ENCODE measurements around the gene SLC26A8. TPM values are rescaled to one million over a fixed set of nuclear protein-coding genes. Genes with fewer than 3 reads are reported as not detected.

Gene SLC26A8
- total RNA-seq, 1 experiment from 2014 or later, result 0.09 TPM

GRCh38 chr6:36068012-36068392 lies 43.6 kb upstream of the SLC26A8 start:
- Histone ChIP-seq H3K4ac (ENCODE audit: low read depth, low read length) (no peak overlapping the region), H3K9ac (ENCODE audit: extremely low read depth, insufficient read length, low read length) (no peak overlapping the region), H3K14ac (ENCODE audit: insufficient read depth, low read length) (no peak overlapping the region), H3K27ac (ENCODE audit: insufficient read length, low read depth, low read length) (no peak overlapping the region), H3K27me3 (ENCODE audit: insufficient read depth, low read length) (no peaks in the 10 kb centered on the region), H2BK15ac (ENCODE audit: low read depth, low read length) (no peak overlapping the region), H3K18ac (ENCODE audit: insufficient read length, low read depth, low read length) (no peak overlapping the region), H2BK20ac (ENCODE audit: low read depth, low read length, poor library complexity, severe bottlenecking) (no peak overlapping the region), H3T11ph (ENCODE audit: low read length) (no peak overlapping the region), H2BK12ac (ENCODE audit: insufficient read length, low read depth, low read length) (no peak overlapping the region), H4K20me1 (ENCODE audit: control insufficient read depth, insufficient read depth, insufficient read length) (no peaks in the 10 kb centered on the region), H2AK5ac (ENCODE audit: insufficient read length, low read length) (no peak overlapping the region), H3K9me3 (ENCODE audit: control insufficient read depth, low read depth, low read length) (no peaks in the 10 kb centered on the region), H3K4me2 (ENCODE audit: insufficient read depth, insufficient read length, low read length) (no peak overlapping the region), H2AFZ (ENCODE audit: low read length) (no peak overlapping the region), H2BK120ac (ENCODE audit: low read depth, low read length, poor library complexity, severe bottlenecking) (no peak overlapping the region), H4K91ac (ENCODE audit: insufficient read length, low read depth, low read length) (no peak overlapping the region), H4K5ac (ENCODE audit: insufficient read length, low read depth, low read length) (no peak overlapping the region), H3K56ac (ENCODE audit: insufficient read length, low read depth, low read length) (no peak overlapping the region), H3K23me2 (ENCODE audit: insufficient read length, low read depth, low read length, poor library complexity, severe bottlenecking) (no peaks in the 10 kb centered on the region), H2BK5ac (ENCODE audit: insufficient read length, low read length) (no peak overlapping the region), H4K8ac (replicated peaks; ENCODE audit: insufficient read length, low read depth, low read length) (no peak overlapping the region), H3K23ac (ENCODE audit: insufficient read length, low read depth, low read length) (no peak overlapping the region), H3K4me1 (ENCODE audit: insufficient read depth, low read length) (no peaks in the 10 kb centered on the region), H3K79me2 (ENCODE audit: insufficient read depth, low read length) (no peaks in the 10 kb centered on the region), H3K79me1 (ENCODE audit: insufficient read depth, low read depth, low read length, poor library complexity, severe bottlenecking) (no peaks in the 10 kb centered on the region)
- H3K4me1 Mint-ChIP-seq, result peaks cover 6 to 13% of the 10 kb centered on the region in 2 experiments
- no peaks in the 10 kb centered on the region for H3K27me3 Mint-ChIP-seq (ENCODE audit: low read depth)
- no peaks in the 10 kb centered on the region for H3K36me3 Mint-ChIP-seq (ENCODE audit: insufficient read depth in 1 of 3, low read depth in 3 of 3)
- no peaks in the 10 kb centered on the region for H3K9me3 Mint-ChIP-seq
- no peak overlapping the region for H3K4me3 Mint-ChIP-seq
- DNase-seq, result no peak
- H3K27ac Mint-ChIP-seq, result no peak overlapping the region
- no peak for TF ChIP-seq CTCF (conservative IDR thresholded peaks at IDR 0.05)
